PC-9 (cell line): ENCODE measurements around the gene JAG1.

Experiments
- CTCF ChIP-seq: fragments of 200-600 bp; sonication (generic); conservative IDR thresholded peaks from 2 replicates; pipeline ENCODE4 v1.6.1; 2017; ENCODE audit warnings: mixed run types, antibody characterized with exemption, mild to moderate bottlenecking, moderate library complexity
- EZH2 ChIP-seq: fragments of 200-600 bp; sonication (generic); IDR thresholded peaks from 2 replicates; pipeline ENCODE4 v1.8.0; 2017; ENCODE audit warnings: antibody characterized with exemption, low read depth

GRCh38 chr20:10661261-10661660 is 12.5 kb downstream of the JAG1 start:
- TF ChIP-seq CTCF (no peak), EZH2 (no peak)
